NOMO-1 treated with dmso at 0.1 percent for 144 hours (cell line): Measurements from ENCODE around the gene ARHGAP24.
"Not testable (repeated sequence)": the region's sequence is repeated elsewhere in the genome, so short reads cannot be mapped to it uniquely, and the experiment has no call there.

ENCODE experiments used
- DNase-seq: peaks from one replicate; lab custom pipeline; 2025; ENCODE audit not compliant: unreplicated experiment; lab: John Stamatoyannopoulos, UW

Gene ARHGAP24

GRCh38 chr4:86001591-86001990 is 526.6 kb downstream of the ARHGAP24 start:
- no peak for DNase-seq

GRCh38 chr4:86004030-86004429 is 529.1 kb downstream of the ARHGAP24 start:
- no peak for DNase-seq

- DNase-seq: no peak
These were observed 531.1 kb downstream of the ARHGAP24 start for GRCh38 chr4:86006057-86006456.

- no peak for DNase-seq
These were observed 532.1 kb downstream of the ARHGAP24 start for GRCh38 chr4:86007042-86007441.

GRCh38 chr4:86011117-86011516 is 536.2 kb downstream of the ARHGAP24 start:
- DNase-seq: no peak

GRCh38 chr4:86013621-86014020 is 538.7 kb downstream of the ARHGAP24 start:
- DNase-seq: no peak

GRCh38 chr4:86014599-86014998 is 539.6 kb downstream of the ARHGAP24 start:
- no peak for DNase-seq

GRCh38 chr4:86015412-86016350 is 540.7 kb downstream of the ARHGAP24 start:
- DNase-seq: no peak

GRCh38 chr4:86019362-86019761 is 544.4 kb downstream of the ARHGAP24 start:
- no peak for DNase-seq

- DNase-seq: no peak
These were observed 545.0 kb downstream of the ARHGAP24 start for GRCh38 chr4:86019906-86020305.

GRCh38 chr4:86021671-86022070 is 546.7 kb downstream of the ARHGAP24 start:
- not testable (repeated sequence) for DNase-seq

GRCh38 chr4:86026720-86027119 is 551.8 kb downstream of the ARHGAP24 start:
- DNase-seq: no peak

- no peak for DNase-seq
These were observed 557.0 kb downstream of the ARHGAP24 start for GRCh38 chr4:86031927-86032326.

GRCh38 chr4:86032476-86033022 is 557.6 kb downstream of the ARHGAP24 start:
- DNase-seq: peak; percentile 81

- DNase-seq: no peak
These were observed 558.2 kb downstream of the ARHGAP24 start for GRCh38 chr4:86033171-86033570.

- no peak for DNase-seq
These were observed 559.7 kb downstream of the ARHGAP24 start for GRCh38 chr4:86034616-86035015.

GRCh38 chr4:86035688-86036087 is 560.7 kb downstream of the ARHGAP24 start:
- no peak for DNase-seq

GRCh38 chr4:86036736-86037135 is 561.8 kb downstream of the ARHGAP24 start:
- DNase-seq: no peak

- no peak for DNase-seq
These were observed 563.1 kb downstream of the ARHGAP24 start for GRCh38 chr4:86038037-86038436.

GRCh38 chr4:86043755-86044592 is 569.0 kb downstream of the ARHGAP24 start:
- peak; percentile 6 for DNase-seq

GRCh38 chr4:86044593-86044985 is 569.6 kb downstream of the ARHGAP24 start:
- DNase-seq: no peak

- no peak for DNase-seq
These were observed 573.5 kb downstream of the ARHGAP24 start for GRCh38 chr4:86048426-86048825.
